GM03348 (cell line): ENCODE data around the gene TP63.

Experiments
- DNase-seq: peaks from one replicate; pipeline ENCODE4 v3.0.0; 2012; ENCODE audit warnings: low spot score

The TP63 gene

GRCh38 chr3:189813647-189814240, 182.6 kb downstream of the TP63 start:
- DNase-seq: no peak

- DNase-seq: no peak
Observed at GRCh38 chr3:189820365-189820720, 189.2 kb downstream of the TP63 start.

GRCh38 chr3:189821262-189821661, 190.1 kb downstream of the TP63 start:
- no peak for DNase-seq

GRCh38 chr3:189822726-189823125, 191.5 kb downstream of the TP63 start:
- no peak for DNase-seq

DNA sequence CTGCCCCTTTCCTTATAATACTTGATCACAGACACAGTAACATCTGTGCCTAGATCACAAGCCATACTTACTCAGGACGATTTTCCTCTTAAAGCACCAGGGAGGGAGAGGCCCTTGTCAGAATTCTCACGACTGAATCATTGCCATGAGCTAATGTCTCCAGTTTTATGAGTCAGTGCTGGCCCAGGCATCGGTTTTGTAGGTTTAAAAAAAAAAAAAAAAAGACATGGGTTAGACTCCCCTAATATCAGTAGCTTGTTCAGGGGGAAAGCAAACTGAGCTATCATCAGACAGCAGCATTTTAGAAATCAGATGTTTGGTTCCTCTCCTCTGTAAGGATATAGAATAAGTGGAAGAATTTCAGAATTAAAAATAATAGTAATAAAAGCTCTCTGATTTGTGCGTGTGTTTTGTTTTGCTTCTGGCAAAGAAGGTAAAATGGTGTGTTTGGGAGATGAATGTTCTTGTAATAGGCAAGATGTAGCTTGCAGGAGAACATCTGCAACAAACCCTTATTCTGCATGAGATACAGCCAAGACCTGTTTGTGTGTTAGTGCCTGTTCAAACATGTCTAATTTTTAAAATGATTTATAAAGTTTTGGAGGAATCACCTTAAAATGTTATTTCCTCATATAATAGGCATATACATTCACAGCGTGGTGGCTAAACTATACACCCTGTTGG, 193.6 kb downstream of the TP63 start:
- peak; percentile 87 for DNase-seq

DNA sequence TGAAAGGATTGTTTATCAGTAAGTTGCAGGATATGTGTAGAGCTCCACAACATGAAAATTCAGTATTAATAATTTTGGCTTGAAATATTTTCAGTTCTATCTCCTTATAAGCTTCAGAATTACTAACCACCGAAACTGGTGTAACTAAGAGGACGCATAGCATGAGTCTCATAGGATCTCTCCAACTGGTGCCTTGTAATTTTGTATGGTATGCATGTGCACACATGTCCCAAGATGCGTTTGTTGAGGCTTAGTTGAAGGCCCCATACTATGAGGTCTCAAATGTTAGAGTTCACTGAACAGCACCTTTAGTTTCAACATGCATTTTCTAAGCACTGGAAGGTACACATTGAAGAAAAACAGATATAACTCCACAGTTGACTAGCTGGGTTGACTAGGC, 195.4 kb downstream of the TP63 start:
- no peak for DNase-seq

DNA sequence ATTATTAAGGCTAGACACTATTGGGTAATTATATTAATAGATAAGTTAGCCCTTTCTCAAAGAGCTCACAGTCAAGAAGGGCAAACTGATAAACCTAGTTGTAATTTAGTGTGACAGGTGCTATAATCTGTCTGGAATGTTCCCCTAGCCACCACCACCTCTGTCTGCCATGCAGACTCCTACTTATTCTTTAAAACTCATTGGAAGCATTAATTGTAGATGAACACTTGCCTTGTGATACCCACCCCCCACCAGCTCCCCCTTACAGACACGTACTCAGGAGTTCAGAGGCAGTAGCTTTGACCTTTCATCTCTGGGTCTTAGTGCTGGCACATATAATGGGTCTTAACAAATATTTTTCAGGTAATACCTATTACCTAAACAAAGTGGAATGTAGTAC, 195.9 kb downstream of the TP63 start:
- no peak for DNase-seq

DNA sequence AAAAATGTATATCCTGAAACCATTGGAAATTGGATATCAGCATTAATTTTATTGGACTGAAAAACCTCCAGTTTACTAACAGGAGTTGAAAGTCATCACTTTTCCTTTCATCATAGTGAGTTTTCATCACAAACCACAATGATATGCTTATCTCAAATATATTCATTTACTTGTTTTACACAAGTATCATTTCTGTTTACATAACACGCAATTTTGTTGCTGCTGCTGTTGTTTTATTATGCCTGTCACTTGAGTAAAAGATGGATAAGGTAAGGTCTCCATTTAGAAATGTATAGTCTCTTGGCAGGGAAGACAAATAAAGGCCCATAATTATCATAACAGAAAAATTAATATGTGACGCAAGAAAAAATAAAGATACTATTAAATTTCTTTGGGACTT, 199.2 kb downstream of the TP63 start:
- no peak for DNase-seq

- no peak for DNase-seq
Observed at GRCh38 chr3:189833266-189833665, 202.1 kb downstream of the TP63 start.

GRCh38 chr3:189833996-189834395, 202.8 kb downstream of the TP63 start:
- no peak for DNase-seq

DNA sequence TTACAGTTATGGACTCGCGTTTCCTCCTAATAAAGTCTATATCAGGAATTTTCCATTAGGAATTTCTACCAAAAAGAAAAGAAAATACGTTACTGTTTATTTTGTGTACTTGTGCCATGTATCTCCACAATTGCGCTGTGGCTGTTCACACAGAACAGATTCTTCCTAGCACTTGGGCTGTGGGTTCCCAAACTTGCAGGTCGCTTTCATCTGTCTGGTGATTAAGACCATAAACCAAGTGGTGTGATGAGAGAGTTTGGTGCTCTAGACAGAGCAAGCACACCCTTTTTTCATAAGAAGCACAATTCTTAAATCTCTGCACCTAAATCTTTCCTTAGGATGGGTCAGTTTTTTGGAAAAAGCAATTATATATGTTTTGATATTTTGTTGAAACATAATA, 203.3 kb downstream of the TP63 start:
- DNase-seq: no peak

DNA sequence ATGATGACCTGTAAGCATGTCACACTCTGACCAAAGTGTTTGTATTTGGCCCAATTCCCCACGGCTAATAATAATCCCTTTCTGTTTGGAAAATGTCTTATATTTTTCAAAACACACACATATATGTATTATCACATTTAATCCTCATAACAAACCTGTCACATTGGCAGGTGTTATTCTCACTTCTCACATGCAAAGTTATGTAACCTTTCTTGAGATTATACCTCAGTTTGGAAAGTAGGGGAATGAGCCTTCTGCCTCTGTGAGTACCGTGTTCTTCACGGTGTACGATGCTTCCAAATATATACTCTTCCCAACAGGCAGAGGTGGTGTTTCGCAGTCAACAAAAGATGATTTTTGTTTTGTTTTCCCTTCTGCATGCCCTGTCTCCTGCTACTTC, 205.6 kb downstream of the TP63 start:
- no peak for DNase-seq

DNA sequence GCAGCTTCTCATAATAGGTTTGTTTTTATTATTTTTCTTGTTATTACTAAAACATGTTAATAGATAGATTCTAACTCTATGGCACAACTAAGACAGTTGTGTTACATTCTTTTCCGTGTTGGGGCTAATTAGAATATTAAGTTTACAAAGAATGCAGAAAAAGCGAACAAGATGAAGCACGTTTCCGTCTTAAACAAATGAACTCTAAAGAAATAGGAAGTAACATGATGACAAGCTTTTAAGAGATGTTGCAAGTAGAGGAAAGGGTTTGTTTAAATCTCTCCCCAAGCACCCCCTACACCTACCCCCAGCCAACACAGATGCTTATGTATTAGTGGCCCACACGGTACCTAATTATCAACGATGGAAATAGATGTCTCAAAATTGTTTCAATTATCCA, 207.1 kb downstream of the TP63 start:
- no peak for DNase-seq

DNA sequence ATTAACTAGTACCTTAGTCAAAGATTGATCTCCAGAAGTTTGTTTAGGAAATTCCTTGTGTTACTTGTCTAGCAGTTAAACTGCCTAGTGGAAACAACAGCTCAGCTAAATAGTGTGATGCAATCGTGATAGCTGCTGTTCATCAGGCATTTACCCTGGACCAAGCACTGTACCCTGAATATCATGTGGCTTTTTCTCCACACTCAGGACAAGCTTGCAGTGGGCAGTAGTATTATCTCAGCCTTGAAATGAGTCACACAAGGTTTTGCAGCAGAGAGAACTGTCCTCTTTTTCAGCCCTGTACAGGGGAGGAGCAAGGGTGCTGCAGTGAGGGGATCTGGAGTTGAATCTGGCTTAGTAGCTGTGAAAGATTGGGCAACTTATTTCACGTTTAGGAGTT, 208.4 kb downstream of the TP63 start:
- peak; percentile 32 for DNase-seq

- peak; percentile 16 for DNase-seq
Observed at GRCh38 chr3:189841473-189842205, 210.4 kb downstream of the TP63 start.

DNA sequence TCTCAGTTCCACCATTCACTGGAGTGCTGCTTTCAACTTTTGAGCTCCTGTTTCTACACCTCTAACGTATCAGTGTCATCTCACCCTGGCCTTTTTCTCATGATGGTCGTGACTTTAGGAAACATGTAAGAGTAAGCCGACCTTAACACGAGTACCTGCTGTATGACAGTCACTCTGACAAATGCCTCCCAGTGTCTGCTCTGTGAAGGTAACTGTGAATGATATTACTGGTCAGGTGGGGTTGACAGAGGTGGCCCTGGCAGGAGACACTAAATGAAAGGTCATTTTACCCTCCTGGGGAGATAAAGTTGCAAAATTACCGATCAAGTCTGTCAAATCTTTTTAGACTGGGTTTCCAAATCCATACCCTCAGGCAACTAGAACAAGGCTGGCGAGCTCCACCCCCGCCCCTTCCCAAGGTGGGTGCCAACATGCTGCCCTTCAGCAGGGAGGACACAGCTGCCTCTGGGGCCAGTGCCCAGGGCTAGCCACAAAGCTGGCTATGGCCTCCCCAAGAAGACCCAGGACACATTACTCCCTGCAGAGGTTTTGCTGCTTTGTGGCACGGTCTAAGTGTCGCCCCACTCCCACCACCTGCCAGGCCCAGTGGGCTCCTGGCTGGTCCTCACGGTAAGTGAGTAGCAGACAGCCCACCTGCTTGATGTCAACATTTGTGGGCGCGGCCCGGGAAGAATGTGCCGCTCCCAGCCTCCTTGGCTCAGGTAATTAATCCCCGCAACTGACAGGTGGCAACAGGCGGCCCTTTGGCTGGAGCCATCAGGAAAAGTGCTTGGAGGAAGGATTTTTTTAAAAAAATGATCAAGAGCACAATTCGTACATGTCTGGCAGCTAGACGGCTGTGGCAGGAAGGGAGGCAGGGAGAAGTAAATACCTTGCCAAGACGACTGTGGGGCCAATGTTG, 211.8 kb downstream of the TP63 start:
- no peak for DNase-seq

GRCh38 chr3:189845069-189845468, 213.9 kb downstream of the TP63 start:
- DNase-seq: no peak

DNA sequence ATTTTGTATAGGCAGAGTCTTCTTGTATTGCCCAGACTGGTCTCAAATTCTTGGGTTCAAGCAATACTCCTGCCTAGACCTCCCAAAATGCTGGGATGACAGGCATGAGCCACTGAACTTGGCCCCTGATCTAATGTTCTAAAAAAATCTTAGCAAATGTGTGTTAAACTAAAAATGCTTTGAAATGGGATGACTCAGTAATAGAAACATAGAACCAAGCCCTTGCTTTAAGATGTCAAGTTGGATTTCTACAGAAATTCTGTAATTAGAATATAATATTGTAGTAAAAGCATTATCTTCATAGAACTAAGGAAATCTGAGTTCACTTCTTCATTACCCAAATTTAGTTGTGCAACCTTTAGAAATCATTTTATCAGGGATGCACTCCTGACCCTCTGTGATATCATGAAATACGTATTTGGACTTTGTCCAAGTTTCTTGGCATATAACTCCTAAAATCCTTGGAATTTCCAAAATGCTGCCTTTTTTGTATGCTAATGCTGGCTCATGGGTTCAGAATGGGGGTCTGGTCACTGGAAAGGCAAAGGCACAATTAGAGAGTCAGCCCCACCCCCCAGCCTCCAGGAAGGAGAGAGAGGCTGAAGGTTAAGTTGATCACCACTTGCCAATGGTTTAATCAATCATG, 217.3 kb downstream of the TP63 start:
- no peak for DNase-seq

DNA sequence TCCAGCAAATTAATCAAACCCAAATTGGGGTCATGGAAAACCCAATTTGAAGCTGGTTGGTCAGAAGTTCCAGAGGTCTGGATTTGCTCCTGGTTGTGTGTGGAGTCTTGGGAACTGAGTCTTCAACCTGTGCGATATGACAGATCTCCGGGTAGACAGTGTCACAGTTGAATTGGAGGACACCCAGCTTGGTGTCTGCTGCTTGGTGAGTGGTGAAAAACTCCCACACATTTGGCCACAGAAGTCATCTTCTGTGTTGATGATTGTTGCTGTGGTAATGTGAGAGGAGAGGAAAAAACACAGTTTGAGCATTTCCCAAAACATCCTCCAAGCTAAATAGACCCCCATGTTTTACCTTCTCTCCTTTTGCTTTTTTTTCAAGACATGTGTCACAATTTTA, 218.1 kb downstream of the TP63 start:
- no peak for DNase-seq

- no peak for DNase-seq
Observed at GRCh38 chr3:189851682-189852081, 220.5 kb downstream of the TP63 start.

GRCh38 chr3:189853906-189854305, 222.7 kb downstream of the TP63 start:
- DNase-seq: no peak

GRCh38 chr3:189860296-189860695, 229.1 kb downstream of the TP63 start:
- DNase-seq: no peak
